NCI-H2196 treated with DMSO at 0.1 percent for 48 hours (cell line): ENCODE results near the gene DHH.
"Not testable (repeated sequence)": the region's sequence is repeated elsewhere in the genome, so short reads cannot be mapped to it uniquely, and the experiment has no call there.

Source experiments
- DNase-seq: peaks from one replicate; lab custom pipeline; 2025; ENCODE audit not compliant: unreplicated experiment; lab: John Stamatoyannopoulos, UW

The DHH gene

DNA sequence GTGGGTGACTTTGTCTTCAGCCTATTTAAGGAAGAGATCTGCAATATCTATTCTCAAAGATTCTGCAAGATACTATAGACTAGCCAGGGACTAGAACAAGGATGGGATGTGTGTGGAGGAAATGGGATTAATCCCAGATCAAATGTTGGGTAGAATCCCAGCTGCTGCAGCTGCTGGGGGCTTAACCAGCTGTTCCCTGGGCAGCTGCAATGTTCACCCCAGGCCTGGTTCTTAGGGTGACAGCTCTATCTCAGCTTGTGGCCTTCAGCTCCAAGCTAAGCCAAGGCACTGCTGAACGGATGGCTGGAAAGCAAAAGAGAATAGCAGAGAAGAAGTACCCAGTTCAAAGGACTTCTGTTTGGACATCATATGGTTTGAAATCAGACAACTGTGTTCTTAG is 14.8 kb downstream of the DHH start:
- no peak for DNase-seq

DNA sequence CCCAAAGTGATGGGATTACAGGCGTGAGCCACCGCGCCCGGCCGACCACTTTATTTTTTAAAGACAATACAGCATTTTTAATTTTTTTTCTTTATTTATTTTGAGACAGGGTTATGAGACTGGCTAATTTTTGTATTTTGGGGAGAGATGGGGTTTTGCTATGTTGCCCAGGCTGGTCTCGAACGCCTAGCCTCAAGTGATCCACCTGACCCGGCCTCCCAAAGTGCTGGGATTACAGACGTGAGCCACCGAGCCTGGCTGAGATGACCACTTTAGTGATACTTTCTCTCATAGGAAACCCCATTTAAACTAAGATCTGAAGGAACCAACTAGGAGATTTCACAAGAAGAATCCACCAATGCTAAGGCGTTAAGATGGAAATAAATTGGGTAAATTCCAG is 23.6 kb downstream of the DHH start:
- no peak for DNase-seq

DNA sequence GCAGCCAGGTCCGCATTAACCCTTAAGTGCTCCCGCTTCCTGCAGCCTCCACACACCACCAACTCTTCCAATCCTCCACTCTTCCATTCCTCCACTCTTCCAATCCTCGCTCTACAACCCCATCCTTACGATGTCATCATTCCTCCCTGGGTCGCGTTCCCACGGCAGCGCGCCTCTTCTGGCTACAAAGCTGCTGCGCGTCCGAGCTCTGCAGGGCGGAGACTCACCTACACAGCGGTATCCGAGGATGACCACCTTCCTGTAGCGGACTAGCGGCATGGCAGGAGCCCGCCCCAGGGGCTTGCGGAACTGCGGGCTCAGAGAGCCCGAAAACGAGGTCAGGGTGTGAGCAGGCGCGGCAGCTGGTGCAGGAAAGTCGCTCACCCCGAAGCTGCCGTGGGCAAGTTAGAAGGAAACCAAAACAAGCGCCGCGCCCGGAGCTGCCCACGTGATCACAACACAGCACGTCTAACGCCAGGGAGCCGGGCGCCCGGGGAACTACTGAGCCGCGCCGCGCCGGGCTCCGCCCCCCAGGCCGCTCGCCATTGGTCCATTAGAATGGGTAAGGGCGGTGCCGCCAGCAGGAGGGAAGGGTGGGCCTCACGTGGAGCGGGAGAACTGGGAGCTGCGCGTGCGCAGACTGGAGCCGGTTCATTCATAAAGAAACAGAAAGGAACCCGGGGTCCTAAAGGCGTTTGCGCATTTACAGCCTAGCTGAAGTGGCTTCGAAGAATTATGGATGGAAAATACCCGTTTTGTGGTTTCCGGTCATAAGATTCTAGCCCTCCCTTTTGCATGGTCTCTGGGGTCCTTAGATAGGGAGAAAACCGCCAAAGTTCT is 24.9 kb downstream of the DHH start, which contains the start of gene RHEBL1:
Gene RHEBL1, minus strand, starts transcription at position 473 of the 840 bp plus-strand sequence. Its CDS starts 194 bp downstream, at position 279.
- peak; percentile 95 for DNase-seq

DNA sequence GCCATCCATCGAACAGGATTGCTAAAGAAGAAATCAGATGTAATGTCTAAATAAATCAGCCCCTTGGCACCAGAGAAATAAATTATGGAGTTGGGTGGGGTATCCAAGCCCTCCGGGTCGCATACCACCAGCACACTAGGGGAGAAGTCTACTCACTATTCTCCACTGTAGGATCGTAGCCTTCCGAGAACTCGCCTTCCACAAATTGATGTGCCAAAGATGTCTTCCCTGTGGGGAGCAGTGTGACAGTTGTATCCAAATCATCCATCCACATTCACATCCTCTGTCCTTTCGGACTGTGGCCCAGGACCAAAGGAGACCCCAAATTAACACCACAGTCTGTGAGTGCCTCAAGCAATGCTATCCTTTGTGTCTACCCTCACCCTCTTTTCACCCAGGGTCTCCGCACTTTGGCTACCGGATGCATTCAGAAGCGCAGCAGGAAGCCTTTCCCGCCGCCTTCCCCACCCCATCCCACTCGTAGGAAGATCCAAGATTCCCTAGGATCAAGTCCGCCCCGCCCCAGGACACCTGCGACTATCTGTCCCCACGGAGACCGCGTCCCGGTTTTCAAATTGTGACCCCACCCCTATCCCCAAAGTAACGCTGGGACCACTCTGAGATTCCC is 25.6 kb downstream of the DHH start:
- no peak for DNase-seq

DNA sequence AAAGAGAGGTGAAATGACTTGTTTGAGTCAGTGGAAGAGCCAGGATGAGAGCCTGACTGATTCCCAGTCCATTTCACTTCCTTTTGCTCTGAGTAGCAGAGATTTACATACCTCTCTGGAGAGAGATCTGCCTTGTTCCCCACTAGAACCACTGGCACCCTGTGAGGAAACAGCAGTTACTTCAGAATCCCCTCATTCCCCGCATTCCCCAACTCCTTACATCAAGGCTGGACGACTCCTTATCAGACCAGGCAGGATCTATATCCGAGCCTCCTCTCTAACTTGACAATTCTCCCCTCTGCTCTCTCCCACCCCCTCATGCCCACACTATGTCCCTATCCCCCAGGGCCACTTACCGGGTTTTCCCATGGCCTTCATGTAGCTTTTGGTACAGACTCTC is 28.5 kb downstream of the DHH start:
- no peak for DNase-seq

DNA sequence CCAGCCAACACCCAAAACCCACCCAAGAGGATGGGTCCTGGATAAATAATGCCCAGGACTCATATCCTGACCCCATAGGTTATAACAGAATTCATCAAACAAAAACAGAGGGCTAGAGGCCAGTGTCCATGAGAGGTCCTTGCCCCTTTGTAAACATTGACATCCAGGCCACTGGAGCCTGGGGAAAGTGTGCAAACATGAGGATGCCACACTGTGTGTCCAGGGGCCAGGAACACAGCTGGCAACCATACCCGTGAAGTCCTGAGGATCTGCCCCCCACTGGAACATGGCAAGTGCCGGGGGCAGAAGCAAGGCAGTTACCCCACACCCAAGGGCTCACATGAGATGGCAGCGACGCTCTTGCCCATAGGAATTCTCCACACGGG is 29.8 kb downstream of the DHH start:
- no peak for DNase-seq

- DNase-seq, result not testable (repeated sequence)
These were observed 32.7 kb downstream of the DHH start for GRCh38 chr12:49061916-49062315.

DNA sequence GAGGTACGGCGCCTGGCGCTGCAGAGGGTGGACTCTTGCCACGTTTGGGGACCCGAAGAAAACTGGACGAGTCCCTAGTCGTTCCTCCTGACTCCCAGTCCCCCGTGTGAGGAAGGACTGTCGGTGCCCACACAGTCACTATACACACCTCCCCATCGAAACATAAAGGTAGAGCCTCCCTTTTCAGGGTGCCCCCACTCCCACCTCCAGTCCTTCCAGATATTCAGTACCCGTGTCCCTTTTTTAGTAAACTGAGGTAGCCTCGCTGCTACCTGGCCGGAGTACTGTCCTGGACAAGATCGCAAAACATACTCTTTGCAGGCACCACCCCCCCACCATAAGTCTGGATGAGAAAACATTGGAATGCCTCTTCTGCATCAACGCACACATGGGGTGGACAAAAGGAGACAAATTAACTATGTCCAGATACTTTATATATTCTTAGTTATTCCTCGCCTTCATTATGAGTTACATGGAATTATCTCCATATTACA is 33.4 kb downstream of the DHH start:
- no peak for DNase-seq

DNA sequence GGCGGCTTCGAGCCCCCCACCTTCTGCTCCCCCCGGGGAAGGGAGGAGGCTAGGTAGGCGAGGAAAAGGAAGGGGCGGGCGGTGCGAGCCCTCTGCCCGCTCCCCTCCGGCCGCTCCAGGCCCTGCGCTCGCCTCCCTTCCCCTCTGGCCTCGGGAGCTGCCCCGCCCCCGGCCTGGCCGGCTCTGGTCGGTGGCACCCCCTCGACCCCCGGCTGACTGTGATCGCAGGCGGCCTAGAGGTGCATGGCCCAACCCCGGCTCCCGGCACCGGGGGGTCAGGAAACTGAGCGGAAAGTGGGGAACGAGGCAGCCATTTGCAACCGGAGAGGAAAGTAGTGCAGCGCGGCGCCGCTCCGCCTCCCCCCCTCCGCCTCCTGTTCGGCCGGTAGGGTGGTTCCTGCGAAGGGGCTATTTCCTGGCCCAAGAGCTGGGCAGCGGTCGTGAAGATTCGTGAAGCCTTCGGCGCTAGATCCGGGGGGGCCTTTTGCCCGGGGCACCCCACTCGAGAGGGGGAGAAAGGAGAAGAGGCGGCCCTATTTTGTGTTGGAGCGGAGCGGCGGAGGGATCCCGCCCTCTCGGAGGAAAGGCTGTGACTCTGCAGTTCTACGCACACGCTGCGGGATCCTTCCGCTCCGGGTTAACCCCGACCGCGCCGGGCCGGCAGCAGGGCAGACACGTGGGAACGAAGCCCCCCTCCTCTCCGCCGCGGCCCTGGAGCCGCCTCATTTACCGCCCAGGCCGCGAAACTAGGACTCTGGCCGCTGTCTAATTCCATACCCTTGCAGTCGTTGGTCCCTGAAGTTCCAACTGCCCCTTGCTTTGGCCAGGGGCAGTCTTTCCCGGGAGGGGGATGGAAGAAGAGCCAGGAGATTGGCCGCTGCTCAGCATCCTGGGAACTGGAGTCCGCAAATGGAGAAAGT is 34.1 kb downstream of the DHH start, which contains the start of gene KMT2D:
Gene KMT2D, minus strand, starts transcription at position 558 of the 920 bp plus-strand sequence. CDS start 5,470 bp downstream, outside the sequence.
- DNase-seq, result peak; percentile 81

GRCh38 chr12:49059299-49060171 is 35.1 kb downstream of the DHH start:
- no peak for DNase-seq

DNA sequence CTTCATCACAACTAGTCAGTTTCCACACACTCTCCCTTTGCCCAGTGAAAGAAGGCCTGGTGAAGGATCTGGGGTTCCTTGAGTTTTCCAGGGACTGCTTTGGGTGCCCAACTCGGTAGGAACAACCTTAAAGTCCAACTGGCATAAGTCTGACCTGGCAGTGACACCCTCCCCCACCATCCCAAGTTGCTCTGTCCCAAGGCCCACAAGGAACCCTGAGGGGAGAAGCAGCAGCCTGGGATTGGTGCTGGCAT is 35.6 kb downstream of the DHH start:
- no peak for DNase-seq

GRCh38 chr12:49058366-49059044 is 36.1 kb downstream of the DHH start:
- no peak for DNase-seq

DNA sequence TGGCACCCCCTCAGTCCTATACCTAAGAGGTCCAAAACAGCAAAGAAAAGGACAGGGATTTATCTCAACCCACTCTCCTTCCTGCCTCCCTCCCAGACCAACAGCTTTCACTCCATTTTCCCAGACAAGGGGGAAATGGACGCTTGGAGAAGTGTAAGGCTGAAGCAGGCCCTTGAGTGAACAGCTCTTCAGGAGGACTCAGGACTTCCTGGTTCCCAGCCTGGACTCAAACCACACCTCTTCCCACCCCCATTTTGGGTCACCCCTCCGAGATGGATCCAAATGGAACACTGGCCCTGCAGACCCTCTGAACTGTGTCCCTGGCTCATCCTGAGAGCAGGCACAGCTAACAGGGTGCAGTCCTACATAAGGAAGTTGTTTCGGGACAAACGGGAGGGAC is 36.7 kb downstream of the DHH start:
- DNase-seq, result no peak

DNA sequence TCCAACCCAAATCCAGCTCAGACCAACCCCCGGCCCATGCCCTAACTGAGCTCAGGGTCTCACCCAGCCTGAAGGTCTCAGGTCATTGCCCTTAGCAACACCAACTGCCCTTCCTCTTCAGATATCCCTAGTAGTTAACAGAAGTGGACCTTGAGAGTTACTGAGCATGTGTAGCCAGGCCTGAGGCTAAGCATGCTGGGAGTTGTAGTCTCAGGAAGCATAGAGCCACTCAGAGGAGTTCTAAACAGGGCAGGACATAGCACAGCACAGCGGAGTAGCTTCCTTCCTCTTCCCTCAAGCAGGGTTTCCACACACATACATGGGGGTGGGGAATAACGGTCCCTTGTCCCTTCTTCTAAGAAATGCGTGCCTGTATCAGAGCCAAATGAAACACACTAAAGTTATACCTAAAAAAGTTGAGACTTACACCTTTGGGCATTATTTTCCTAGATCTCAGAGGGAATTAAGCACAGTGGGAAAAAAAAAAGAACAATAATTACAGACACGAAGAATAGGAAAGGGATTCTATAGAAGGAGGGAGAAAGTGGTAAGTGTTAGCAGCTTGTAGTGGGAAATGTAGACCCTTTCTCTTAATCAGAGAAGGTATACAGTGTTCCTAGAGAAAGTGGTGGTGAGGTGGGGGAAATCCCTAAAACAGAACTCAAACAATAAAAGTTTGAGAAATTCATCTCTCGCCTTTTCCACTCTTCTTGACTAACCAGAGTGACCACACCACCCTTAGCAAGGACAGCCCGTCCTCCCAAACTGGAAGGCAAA is 38.4 kb downstream of the DHH start:
- DNase-seq, result no peak

- no peak for DNase-seq
These were observed 39.5 kb downstream of the DHH start for GRCh38 chr12:49055092-49055491.

DNA sequence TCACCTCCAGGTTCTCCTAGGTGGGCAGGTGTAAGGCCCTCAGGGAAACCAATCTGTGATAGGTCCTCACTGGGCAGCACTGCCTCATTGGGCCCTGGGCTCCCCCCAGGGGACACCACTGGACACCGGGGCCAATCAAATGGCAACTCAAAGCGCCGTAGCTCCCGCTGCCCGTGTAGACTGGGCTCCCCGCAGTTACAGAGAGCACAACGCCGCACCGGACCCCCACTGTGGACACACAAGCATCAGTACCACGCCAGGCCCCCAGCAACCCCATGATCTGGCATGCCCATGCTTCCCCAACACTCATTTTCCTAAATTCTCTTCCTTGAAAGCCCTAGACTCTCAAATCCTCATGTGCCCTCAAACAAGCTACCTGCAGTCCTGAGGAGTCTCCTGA is 40.1 kb downstream of the DHH start:
- no peak for DNase-seq

DNA sequence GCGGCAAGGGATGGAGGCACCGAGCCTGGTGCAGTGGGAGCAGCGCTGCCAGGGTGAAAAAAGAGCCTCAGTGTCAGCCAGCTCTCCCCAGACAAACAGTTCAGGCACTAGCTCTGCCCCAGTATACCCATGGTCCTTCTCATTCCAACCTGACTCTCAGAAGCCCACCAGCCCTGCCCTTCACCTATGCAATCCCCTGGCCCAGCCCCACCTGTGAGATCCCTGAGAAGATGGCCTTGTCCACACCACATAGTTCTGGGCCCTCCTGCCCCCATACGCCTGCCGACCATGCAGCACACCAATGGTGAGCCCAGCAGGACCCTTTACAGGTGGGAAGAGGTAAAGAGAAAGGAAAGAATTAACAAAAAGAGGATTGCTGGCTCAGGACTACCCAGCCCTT is 40.5 kb downstream of the DHH start:
- no peak for DNase-seq

- DNase-seq, result no peak
These were observed 42.0 kb downstream of the DHH start for GRCh38 chr12:49052451-49053208.
